ENCODE measurements around the gene ROR2. TPM values are rescaled to one million over a fixed set of nuclear protein-coding genes. Genes with fewer than 3 reads are reported as not detected.
"Not testable (repeated sequence)": the region's sequence is repeated elsewhere in the genome, so short reads cannot be mapped to it uniquely, and the experiment has no call there.

Gene ROR2
- total RNA-seq, 4 donors from 2014 or later = 37.4 to 71.8 (median 59.4) TPM

DNA sequence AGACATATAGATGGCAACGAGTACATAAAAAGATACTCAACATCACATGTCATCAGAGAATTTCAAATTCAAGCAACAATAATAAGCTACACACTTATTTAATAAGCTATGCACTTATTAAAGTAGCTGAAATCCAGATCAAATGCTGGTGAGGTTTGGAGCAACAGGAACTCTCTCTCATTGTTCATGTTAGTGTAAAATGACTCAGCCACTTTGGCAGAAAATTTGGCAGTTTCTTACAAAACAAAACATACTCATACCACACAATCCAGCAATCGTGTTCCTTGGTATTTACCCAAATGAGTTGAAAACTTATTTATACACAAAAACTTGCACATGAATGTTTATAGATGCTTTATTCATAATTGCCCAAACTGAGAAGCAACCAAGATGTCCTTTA, 394.9 kb downstream of the ROR2 start:
- no peak overlapping the region for H3K4me3 ChIP-seq
- no peak for DNase-seq (ENCODE audit: extremely low spot score)
- intact Hi-C loops (cut with DNase I) = no loop called here
- 84% methylated on average over 2 of the region's 2 CpGs for WGBS
- H3K4me1 ChIP-seq = peaks cover 0 to 7% (median 0%) of the 10 kb centered on the region in 4 donors
- no peak overlapping the region for H3K27ac ChIP-seq (replicated peaks in 1 of 4)
- TF ChIP-seq POLR2A (IDR thresholded peaks at IDR 0.05; ENCODE audit: low read depth) (no peak), EP300 (IDR thresholded peaks at IDR 0.05) (no peak), POLR2AphosphoS5 (IDR thresholded peaks at IDR 0.05) (no peak)
- TF ChIP-seq, protein P1, sequence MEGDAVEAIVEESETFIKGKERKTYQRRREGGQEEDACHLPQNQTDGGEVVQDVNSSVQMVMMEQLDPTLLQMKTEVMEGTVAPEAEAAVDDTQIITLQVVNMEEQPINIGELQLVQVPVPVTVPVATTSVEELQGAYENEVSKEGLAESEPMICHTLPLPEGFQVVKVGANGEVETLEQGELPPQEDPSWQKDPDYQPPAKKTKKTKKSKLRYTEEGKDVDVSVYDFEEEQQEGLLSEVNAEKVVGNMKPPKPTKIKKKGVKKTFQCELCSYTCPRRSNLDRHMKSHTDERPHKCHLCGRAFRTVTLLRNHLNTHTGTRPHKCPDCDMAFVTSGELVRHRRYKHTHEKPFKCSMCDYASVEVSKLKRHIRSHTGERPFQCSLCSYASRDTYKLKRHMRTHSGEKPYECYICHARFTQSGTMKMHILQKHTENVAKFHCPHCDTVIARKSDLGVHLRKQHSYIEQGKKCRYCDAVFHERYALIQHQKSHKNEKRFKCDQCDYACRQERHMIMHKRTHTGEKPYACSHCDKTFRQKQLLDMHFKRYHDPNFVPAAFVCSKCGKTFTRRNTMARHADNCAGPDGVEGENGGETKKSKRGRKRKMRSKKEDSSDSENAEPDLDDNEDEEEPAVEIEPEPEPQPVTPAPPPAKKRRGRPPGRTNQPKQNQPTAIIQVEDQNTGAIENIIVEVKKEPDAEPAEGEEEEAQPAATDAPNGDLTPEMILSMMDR (IDR thresholded peaks at IDR 0.05) = no peak
- no peaks in the 10 kb centered on the region for H3K27me3 ChIP-seq
- H3K9me3 ChIP-seq = no peaks in the 10 kb centered on the region
- H3K36me3 ChIP-seq = no peaks in the 10 kb centered on the region

DNA sequence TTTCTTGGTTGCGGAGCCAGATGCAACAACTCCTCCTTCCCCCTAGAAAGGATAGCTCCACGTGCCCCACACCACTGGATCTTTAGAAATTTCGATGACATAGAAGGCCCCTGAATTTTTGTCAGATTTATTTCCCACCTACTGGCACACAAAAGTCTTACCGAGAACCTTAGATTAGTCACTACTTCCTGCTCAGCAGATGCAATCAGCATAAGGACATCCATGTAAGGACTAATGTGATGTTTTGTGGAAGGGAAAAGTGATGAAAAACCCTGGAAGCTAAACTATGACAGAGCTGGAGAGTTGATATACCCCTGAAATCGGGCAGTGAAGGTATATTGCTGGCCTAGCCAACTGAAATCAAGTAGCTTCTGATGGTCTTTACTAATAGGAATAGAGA, 400.9 kb downstream of the ROR2 start:
- Histone ChIP-seq H3K4me3 (no peak overlapping the region), H3K4me1 (no peaks in the 10 kb centered on the region)

DNA sequence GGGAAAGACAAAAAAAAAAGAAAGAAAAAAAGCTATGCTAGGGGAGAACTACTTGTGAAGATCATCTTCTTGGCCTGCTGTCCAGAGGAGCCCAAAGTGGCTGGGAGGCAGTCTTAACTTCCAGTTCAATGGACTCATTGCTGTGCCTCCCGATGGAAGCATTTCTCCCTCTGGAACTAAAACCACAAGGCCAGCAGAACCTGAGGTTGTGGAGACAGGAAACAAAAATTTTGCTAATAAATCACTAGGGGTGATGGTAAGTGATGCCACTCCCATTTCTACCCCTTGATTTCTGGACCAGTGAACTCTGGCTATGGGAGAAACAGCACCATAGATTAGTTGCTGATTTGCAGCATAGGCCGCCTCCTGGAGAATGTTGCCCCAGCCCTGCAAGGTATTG, 402.9 kb downstream of the ROR2 start:
- no peaks in the 10 kb centered on the region for H3K9me3 ChIP-seq
- H3K4me1 ChIP-seq = no peaks in the 10 kb centered on the region
- no peaks in the 10 kb centered on the region for H3K36me3 ChIP-seq
- intact Hi-C loops (cut with DNase I) = no loop called here
- TF ChIP-seq EP300 (IDR thresholded peaks at IDR 0.05) = no peak
- TF ChIP-seq POLR2A (IDR thresholded peaks at IDR 0.05; ENCODE audit: low read depth) = no peak
- TF ChIP-seq, protein P1 (IDR thresholded peaks at IDR 0.05) = no peak
- no peak for TF ChIP-seq POLR2AphosphoS5 (IDR thresholded peaks at IDR 0.05)
- no peak overlapping the region for H3K4me3 ChIP-seq
- no peak overlapping the region for H3K27ac ChIP-seq (replicated peaks in 1 of 4)
- WGBS = 100% methylated on average over 2 of the region's 2 CpGs
- no peaks in the 10 kb centered on the region for H3K27me3 ChIP-seq
- DNase-seq (ENCODE audit: extremely low spot score) = no peak

More for the DNA sequence above, 400.9 kb downstream of the ROR2 start:
- H3K36me3 ChIP-seq = no peaks in the 10 kb centered on the region
- TF ChIP-seq EP300 (IDR thresholded peaks at IDR 0.05) = no peak
- TF ChIP-seq, protein P1 (IDR thresholded peaks at IDR 0.05) = no peak
- no peak for TF ChIP-seq POLR2A (IDR thresholded peaks at IDR 0.05; ENCODE audit: low read depth)
- no peak for TF ChIP-seq POLR2AphosphoS5 (IDR thresholded peaks at IDR 0.05)
- no peaks in the 10 kb centered on the region for H3K9me3 ChIP-seq
- no peak overlapping the region for H3K27ac ChIP-seq (replicated peaks in 1 of 4)
- WGBS = 95% methylated on average over 5 of the region's 5 CpGs
- H3K27me3 ChIP-seq = no peaks in the 10 kb centered on the region
- intact Hi-C loops (cut with DNase I) = no loop called here
- DNase-seq (ENCODE audit: extremely low spot score) = no peak

DNA sequence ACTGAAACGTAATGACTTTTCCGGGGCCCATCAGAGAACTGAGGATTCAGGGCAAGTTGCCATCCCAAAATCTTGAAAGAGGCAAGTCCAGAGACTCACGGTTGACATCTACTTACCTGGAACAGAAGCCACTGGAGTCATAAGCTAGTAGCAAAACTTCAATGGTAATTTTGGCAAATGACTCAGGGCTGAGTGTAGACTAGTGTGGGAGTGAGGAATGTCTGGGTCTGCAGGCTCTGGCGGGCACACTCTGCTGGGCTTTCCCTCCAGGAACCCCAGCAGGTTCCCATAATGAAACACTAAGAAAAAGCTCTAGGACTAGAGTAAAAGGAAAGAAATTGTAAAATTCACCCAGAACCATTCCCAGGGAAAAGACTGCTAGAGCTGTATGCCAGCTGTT, 403.5 kb downstream of the ROR2 start:
- no peak for DNase-seq (ENCODE audit: extremely low spot score)
- WGBS = 80% methylated on average over 4 of the region's 4 CpGs
- no peaks in the 10 kb centered on the region for H3K36me3 ChIP-seq
- TF ChIP-seq POLR2AphosphoS5 (IDR thresholded peaks at IDR 0.05) = no peak
- TF ChIP-seq, protein P1 (IDR thresholded peaks at IDR 0.05) = no peak
- no peak for TF ChIP-seq EP300 (IDR thresholded peaks at IDR 0.05)
- TF ChIP-seq POLR2A (IDR thresholded peaks at IDR 0.05; ENCODE audit: low read depth) = no peak
- intact Hi-C loops (cut with DNase I) = no loop called here
- no peak overlapping the region for H3K27ac ChIP-seq (replicated peaks in 1 of 4)
- H3K4me3 ChIP-seq = no peak overlapping the region
- no peaks in the 10 kb centered on the region for H3K9me3 ChIP-seq
- no peaks in the 10 kb centered on the region for H3K4me1 ChIP-seq
- no peaks in the 10 kb centered on the region for H3K27me3 ChIP-seq

DNA sequence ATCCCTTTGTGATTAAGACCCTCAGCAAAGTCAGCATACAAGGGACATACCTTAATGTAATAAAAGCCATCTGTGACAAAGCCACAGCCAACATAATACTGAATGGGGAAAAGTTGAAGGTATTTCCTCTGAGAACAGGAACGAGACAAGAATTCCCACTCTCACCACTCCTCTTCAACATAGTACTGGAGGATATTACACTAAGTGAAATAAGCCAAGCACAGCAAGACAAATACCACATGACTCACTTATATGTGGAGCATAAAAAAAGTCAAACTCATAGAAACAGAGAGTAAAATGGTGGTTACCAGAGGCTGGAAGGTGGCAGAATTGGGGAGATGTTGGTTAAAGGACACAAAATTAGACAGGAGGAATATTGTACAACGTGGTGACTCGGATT, 408.3 kb downstream of the ROR2 start:
- H3K4me1 ChIP-seq = no peaks in the 10 kb centered on the region
- DNase-seq (ENCODE audit: extremely low spot score) = no peak
- H3K4me3 ChIP-seq = no peak overlapping the region
- TF ChIP-seq POLR2A (IDR thresholded peaks at IDR 0.05; ENCODE audit: low read depth) = no peak
- TF ChIP-seq EP300 (IDR thresholded peaks at IDR 0.05) = no peak
- TF ChIP-seq, protein P1 (IDR thresholded peaks at IDR 0.05) = no peak
- no peak for TF ChIP-seq POLR2AphosphoS5 (IDR thresholded peaks at IDR 0.05)
- H3K9me3 ChIP-seq = no peaks in the 10 kb centered on the region
- intact Hi-C loops (cut with DNase I) = no loop called here
- no peak overlapping the region for H3K27ac ChIP-seq (replicated peaks in 1 of 4)
- H3K36me3 ChIP-seq = no peaks in the 10 kb centered on the region
- no peaks in the 10 kb centered on the region for H3K27me3 ChIP-seq
- WGBS = 69% methylated on average over 3 of the region's 3 CpGs

DNA sequence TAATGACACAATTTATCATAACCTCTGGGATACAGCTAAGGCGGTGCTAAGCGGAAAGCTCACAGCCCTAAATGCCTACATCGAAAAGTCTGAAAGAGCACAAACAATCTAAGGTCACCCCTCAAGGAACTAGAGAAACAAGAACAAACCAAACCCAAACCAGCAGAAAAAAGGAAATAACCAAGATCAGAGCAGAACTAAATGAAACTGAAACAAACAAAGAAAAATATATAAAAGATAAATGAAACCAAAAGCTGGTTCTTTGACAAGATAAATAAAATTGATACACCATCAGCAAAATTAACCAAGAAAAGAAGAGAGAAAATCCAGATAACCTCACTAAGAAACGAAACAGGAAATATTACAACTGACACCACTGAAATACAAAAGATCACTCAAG, 409.5 kb downstream of the ROR2 start:
- peak; percentile 31 for DNase-seq (ENCODE audit: extremely low spot score)
- H3K27ac ChIP-seq (replicated peaks in 1 of 4); H3K4me3 ChIP-seq; intact Hi-C loops (cut with DNase I); H3K4me1 ChIP-seq; H3K27me3 ChIP-seq; H3K36me3 ChIP-seq; H3K9me3 ChIP-seq: not testable (repeated sequence)
- WGBS = 89% methylated on average over 4 of the region's 4 CpGs
